GM12878 (cell line): Measurements from ENCODE around the gene TM4SF18. TPM values are rescaled to one million over a fixed set of nuclear protein-coding genes. Genes with fewer than 3 reads are reported as not detected.

Experiments used
- ATAC-seq: fragments of 200-7000 bp; cut with Tn5 transposase; 3 replicates; pipeline ENCODE4 v1.9.1; 2020; ENCODE audit warnings: mild to moderate bottlenecking, moderate library complexity
- BruUV-seq: library from RNA; stranded (reverse); fragments of 400-500 nt; replicated peaks from 2 replicates; lab custom pipeline; 2021; lab: Mats Ljungman, UMichigan
- CTCF ChIA-PET: fragments of 300-600 bp; sonication (Branson Sonifier 250); formaldehyde crosslinking; extraction: SDS; loops from one replicate; lab custom pipeline; 2021; ENCODE audit warnings: inconsistent platforms; lab: Yijun Ruan, JAX
- POLR2A ChIA-PET: fragments of 350-600 bp; formaldehyde crosslinking; extraction: SDS; loops from one replicate; lab custom pipeline; 2021; ENCODE audit warnings: inconsistent platforms; lab: Charles Lee
- RAD21 ChIA-PET: fragments of 300-600 bp; sonication (Branson Sonifier 250); formaldehyde crosslinking; loops from one replicate; lab custom pipeline; 2023; ENCODE audit warnings: antibody characterized with exemption; ENCODE audit not compliant: unreplicated experiment; lab: Charles Lee
- SMC1A ChIA-PET: fragments of 300-600 bp; sonication (Branson Sonifier 250); formaldehyde crosslinking; loops from one replicate; lab custom pipeline; 2023; ENCODE audit not compliant: unreplicated experiment, uncharacterized antibody; lab: Charles Lee
- DNase-seq: peaks from one replicate; pipeline ENCODE4 v3.0.0-alpha.2; 2011; ENCODE audit warnings: low read depth, low spot score
- FAIRE-seq: peaks from 3 replicates; lab custom pipeline; 2011; peaks lifted over from hg19 to GRCh38; lab: Jason Lieb, UNC
- H2AFZ ChIP-seq: 2 replicates; pipeline ENCODE4 v1.6.0; 2011; ENCODE audit warnings: low read depth, low read length, control low read depth; ENCODE audit not compliant: control insufficient read depth
- H3K27ac ChIP-seq: 2 replicates; pipeline ENCODE4 v1.5.1; 2011; ENCODE audit warnings: control low read depth; ENCODE audit not compliant: control insufficient read depth, insufficient read depth
- H3K27me3 ChIP-seq, 2 experiments: replicated peaks in 1 of 2; 2 replicates each; pipeline versions ENCODE4 v1.6.0 to v1.6.1; 2011; ENCODE audit warnings: low read length in 1 of 2; ENCODE audit not compliant: control insufficient read depth in 2 of 2, insufficient read depth in 2 of 2
- H3K36me3 ChIP-seq, 2 experiments: 2 replicates each; pipeline ENCODE4 v1.5.1; 2011; ENCODE audit warnings: low read length in 1 of 2; ENCODE audit not compliant: control insufficient read depth in 2 of 2, insufficient read depth in 2 of 2
- H3K4me1 ChIP-seq: 2 replicates; pipeline ENCODE4 v1.6.1; 2011; ENCODE audit warnings: mild to moderate bottlenecking, low read length, moderate library complexity, mixed read lengths; ENCODE audit not compliant: control insufficient read depth, insufficient read depth
- H3K4me2 ChIP-seq: 2 replicates; pipeline ENCODE4 v1.6.0; 2011; ENCODE audit warnings: control low read depth; ENCODE audit not compliant: control insufficient read depth, insufficient read depth
- H3K4me3 ChIP-seq: fragments of 200-600 bp; sonication (generic); 2 replicates; pipeline ENCODE4 v1.5.1; 2016
- H3K79me2 ChIP-seq: 2 replicates; pipeline ENCODE4 v1.6.0; 2011; ENCODE audit warnings: low read length; ENCODE audit not compliant: control insufficient read depth, insufficient read depth
- H3K9ac ChIP-seq: 2 replicates; pipeline ENCODE4 v1.8.0; 2011; ENCODE audit warnings: low read length, control low read depth, mixed read lengths; ENCODE audit not compliant: control insufficient read depth, insufficient read depth
- H3K9me3 ChIP-seq: replicated peaks from 3 replicates; pipeline ENCODE4 v1.5.1; 2011; ENCODE audit warnings: mild to moderate bottlenecking, low read length; ENCODE audit not compliant: control insufficient read depth, insufficient read depth
- H4K20me1 ChIP-seq: 2 replicates; pipeline ENCODE4 v1.6.0; 2011; ENCODE audit not compliant: control insufficient read depth, insufficient read depth
- ASH2L ChIP-seq: fragments of 300-600, 200-600 bp; sonication (generic); IDR thresholded peaks from 2 replicates; pipeline ENCODE4 v1.6.1; 2017; ENCODE audit warnings: low read depth, mild to moderate bottlenecking, borderline replicate concordance
- EED ChIP-seq: sonication (generic); IDR thresholded peaks from 2 replicates; pipeline ENCODE4 v1.6.1; 2016; ENCODE audit warnings: antibody characterized with exemption, low read depth
- EZH2 ChIP-seq: IDR thresholded peaks from 2 replicates; pipeline ENCODE4 v1.6.1; 2012; ENCODE audit warnings: low read depth, mild to moderate bottlenecking, control low read depth, inconsistent platforms, low read length, borderline replicate concordance; ENCODE audit not compliant: control insufficient read depth
- IKZF1 ChIP-seq: fragments of 450-650 bp; conservative IDR thresholded peaks from 2 replicates; pipeline ENCODE4 v1.6.1; 2017; ENCODE audit warnings: antibody characterized with exemption, mild to moderate bottlenecking
- JUNB ChIP-seq: IDR thresholded peaks from 2 replicates; pipeline ENCODE4 v1.6.1; 2016; ENCODE audit warnings: antibody characterized with exemption, mild to moderate bottlenecking
- MXI1 ChIP-seq: fragments of 150-350 bp; IDR thresholded peaks from 2 replicates; pipeline ENCODE4 v1.6.1; 2011; ENCODE audit warnings: low read depth, mild to moderate bottlenecking, inconsistent platforms, low read length, improper control_type of control experiment
- PBX3 ChIP-seq: IDR thresholded peaks from 2 replicates; pipeline ENCODE4 v1.6.1; 2011; ENCODE audit warnings: mild to moderate bottlenecking, low read depth, low read length, moderate library complexity; ENCODE audit not compliant: insufficient replicate concordance
- RAD21 ChIP-seq: IDR thresholded peaks from 2 replicates; pipeline ENCODE4 v1.6.1; 2011; ENCODE audit warnings: mild to moderate bottlenecking, low read depth, low read length, moderate library complexity; ENCODE audit not compliant: insufficient read depth
- RB1 ChIP-seq: fragments of 450-650 bp; formaldehyde crosslinking; IDR thresholded peaks from 2 replicates; pipeline ENCODE4 v1.6.1; 2017; ENCODE audit warnings: mild to moderate bottlenecking, borderline replicate concordance
- RELA ChIP-seq: fragments of 450-650 bp; IDR thresholded peaks from 2 replicates; pipeline ENCODE4 v1.8.0; 2014; ENCODE audit warnings: borderline replicate concordance; ENCODE audit not compliant: partially characterized antibody
- SMAD5 ChIP-seq: IDR thresholded peaks from 2 replicates; pipeline ENCODE4 v1.6.1; 2016; ENCODE audit warnings: antibody characterized with exemption, low read depth
- SREBF1 ChIP-seq: IDR thresholded peaks from 2 replicates; pipeline ENCODE4 v1.6.1; 2012; ENCODE audit warnings: mild to moderate bottlenecking, low read length
- ZNF24 ChIP-seq: fragments of 450-650 bp; IDR thresholded peaks from 2 replicates; pipeline ENCODE4 v1.6.1; 2017; ENCODE audit warnings: antibody characterized with exemption, mild to moderate bottlenecking
- ZNF592 ChIP-seq: fragments of 450-650 bp; IDR thresholded peaks from 2 replicates; pipeline ENCODE4 v1.6.1; 2017; ENCODE audit warnings: mild to moderate bottlenecking, moderate library complexity
- ZSCAN29 ChIP-seq: fragments of 450-650 bp; IDR thresholded peaks from 2 replicates; pipeline ENCODE4 v1.6.1; 2017; ENCODE audit warnings: mild to moderate bottlenecking, moderate library complexity
- WGBS: methylation state at CpG from one replicate; pipeline ENCODE4 v1.1.6; 2016; ENCODE audit warnings: low lambda C conversion rate; ENCODE audit not compliant: insufficient replicate concordance, insufficient coverage; ENCODE audit errors: missing lambda C conversion rate; 5-methylcytosine and 5-hydroxymethylcytosine counted together
- in situ Hi-C: fragments of 300-500 bp; cut with MboI; formaldehyde crosslinking; loops from 9 replicates; pipeline ENCODE4 v1.14.3; 2018; ENCODE audit warnings: mixed read lengths
- intact Hi-C: fragments of 100-400 bp; cut with micrococcal nuclease; formaldehyde crosslinking; loops from one replicate; pipeline ENCODE4 v1.14.2; 2022; ENCODE audit not compliant: unreplicated experiment
- polyA plus RNA-seq, 11 experiments: library from polyadenylated mRNA; depleted of rRNA in 4 of 11; unstranded in 6 of 11; stranded (reverse) in 5 of 11; fragments of >200 nt; fragmentation: Nextera tagmentation in 4 of 11; fragmentation: Illumina TruSeq in 1 of 11; extraction: Ambion mirVana in 4 of 11; extraction: Trizol in 1 of 11; gene quantifications; 1 replicate in 1 of 11; 2 replicates in 10 of 11; pipeline versions ENCODE4 v1.2.1 to v1.2.3, GENCODE V29; 2011 to 2016; ENCODE audit warnings: inconsistent platforms in 2 of 11, missing spikeins in 2 of 11, low read depth in 1 of 11
- total RNA-seq, 4 experiments: library from RNA; depleted of rRNA in 3 of 4; stranded (reverse); fragments of >200 nt in 3 of 4; fragmentation: Illumina TruSeq in 1 of 4; extraction: Trizol in 1 of 4; gene quantifications; 2 replicates each; pipeline versions ENCODE4 v1.2.1 to v1.2.3, GENCODE V29; 2013 to 2021
- TF ChIP-seq, protein P1 (sequence below): fragments of 450-650 bp; IDR thresholded peaks from 2 replicates; pipeline ENCODE4 v1.6.1; 2017; ENCODE audit warnings: mild to moderate bottlenecking

The TM4SF18 gene
- total and polyA plus RNA-seq, 10 of the 15 experiments (the other 5 are each of a cell fraction or from before 2014, with no cell fraction given), result 0.01 TPM; not detected in 9

GRCh38 chr3:149342413-149343380 is 9.3 kb upstream of the TM4SF18 start:
- BruUV-seq, result no TSS peak
- CTCF ChIA-PET, result interaction anchor here (2.0 kb wide), 1 partner anchor 10 kb away, joined by 7 read pairs; no protein-coding TSS in a partner anchor
- Histone ChIP-seq H3K27ac (no peak overlapping the region), H3K27me3 (no peaks in the 10 kb centered on the region), H3K36me3 (no peaks in the 10 kb centered on the region), H4K20me1 (no peaks in the 10 kb centered on the region), H3K4me2 (no peak overlapping the region), H3K4me3 (no peak overlapping the region), H2AFZ (no peak overlapping the region), H3K9me3 (no peaks in the 10 kb centered on the region), H3K9ac (no peak overlapping the region), H3K4me1 (no peaks in the 10 kb centered on the region), H3K79me2 (no peaks in the 10 kb centered on the region)
- RAD21 ChIA-PET, result no interaction called here
- WGBS, result 17% methylated on average over 4 of the region's 4 CpGs
- FAIRE-seq (no peak), ATAC-seq (no peak), DNase-seq (no peak)
- intact Hi-C loops (no loop called here), in situ Hi-C loops (no loop called here)
- TF ChIP-seq SREBF1, result no peak
- no peak for TF ChIP-seq RAD21
- TF ChIP-seq ZNF24, result no peak
- no peak for TF ChIP-seq ZSCAN29
- no peak for TF ChIP-seq IKZF1
- TF ChIP-seq PBX3, result no peak
- no peak for TF ChIP-seq RELA
- no peak for TF ChIP-seq EZH2
- no peak for TF ChIP-seq MXI1
- TF ChIP-seq ZNF592, result no peak
- TF ChIP-seq ASH2L, result no peak
- TF ChIP-seq JUNB, result no peak
- no peak for TF ChIP-seq SMAD5
- no peak for TF ChIP-seq RB1
- no peak for TF ChIP-seq EED
- TF ChIP-seq, protein P1, sequence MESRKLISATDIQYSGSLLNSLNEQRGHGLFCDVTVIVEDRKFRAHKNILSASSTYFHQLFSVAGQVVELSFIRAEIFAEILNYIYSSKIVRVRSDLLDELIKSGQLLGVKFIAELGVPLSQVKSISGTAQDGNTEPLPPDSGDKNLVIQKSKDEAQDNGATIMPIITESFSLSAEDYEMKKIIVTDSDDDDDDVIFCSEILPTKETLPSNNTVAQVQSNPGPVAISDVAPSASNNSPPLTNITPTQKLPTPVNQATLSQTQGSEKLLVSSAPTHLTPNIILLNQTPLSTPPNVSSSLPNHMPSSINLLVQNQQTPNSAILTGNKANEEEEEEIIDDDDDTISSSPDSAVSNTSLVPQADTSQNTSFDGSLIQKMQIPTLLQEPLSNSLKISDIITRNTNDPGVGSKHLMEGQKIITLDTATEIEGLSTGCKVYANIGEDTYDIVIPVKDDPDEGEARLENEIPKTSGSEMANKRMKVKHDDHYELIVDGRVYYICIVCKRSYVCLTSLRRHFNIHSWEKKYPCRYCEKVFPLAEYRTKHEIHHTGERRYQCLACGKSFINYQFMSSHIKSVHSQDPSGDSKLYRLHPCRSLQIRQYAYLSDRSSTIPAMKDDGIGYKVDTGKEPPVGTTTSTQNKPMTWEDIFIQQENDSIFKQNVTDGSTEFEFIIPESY, result no peak
- SMC1A ChIA-PET, result interaction anchor here (0.7 to 1.7 kb wide), 4 partner anchors 10 to 134 kb away, joined by 3 to 4 read pairs (median 3); no protein-coding TSS in a partner anchor
- POLR2A ChIA-PET, result no interaction called here
